Prostate gland (tissue), 2 donors: Measurements from ENCODE around the gene F2R.
"Not testable (repeated sequence)": the region's sequence is repeated elsewhere in the genome, so short reads cannot be mapped to it uniquely, and the experiment has no call there.

Source experiments
- CTCF ChIP-seq, 4 experiments: fragments of 200-600 bp in 2 of 4; fragments of 450-650 bp in 2 of 4; sonication (generic) in 2 of 4; IDR thresholded peaks; 1 replicate in 3 of 4; 2 replicates in 1 of 4; pipeline ENCODE4 v1.5.1; 2016 to 2019; ENCODE audit warnings: antibody characterized with exemption in 4 of 4, mild to moderate bottlenecking in 2 of 4, moderate library complexity in 2 of 4
- POLR2A ChIP-seq: fragments of 450-650 bp; IDR thresholded peaks from one replicate; pipeline ENCODE4 v1.6.1; 2016; ENCODE audit warnings: antibody characterized with exemption, mild to moderate bottlenecking
- POLR2AphosphoS5 ChIP-seq: sonication (generic); formaldehyde crosslinking; IDR thresholded peaks from one replicate; pipeline ENCODE4 v1.6.1; 2017; ENCODE audit warnings: antibody characterized with exemption

- not testable (repeated sequence) for TF ChIP-seq CTCF (IDR thresholded peaks at IDR 0.05); POLR2A; POLR2AphosphoS5
Observed at GRCh38 chr5:76741506-76741905, 25.6 kb downstream of the F2R start.
